ENCODE data around the gene BORCS8. TPM values are rescaled to one million over a fixed set of nuclear protein-coding genes. Genes with fewer than 3 reads are reported as not detected.
"Not testable (repeated sequence)": the region's sequence is repeated elsewhere in the genome, so short reads cannot be mapped to it uniquely, and the experiment has no call there.

Gene BORCS8
- total and polyA plus RNA-seq, 7 experiments from 2014 or later: 21.9 to 48.2 (median 28.1) TPM

DNA sequence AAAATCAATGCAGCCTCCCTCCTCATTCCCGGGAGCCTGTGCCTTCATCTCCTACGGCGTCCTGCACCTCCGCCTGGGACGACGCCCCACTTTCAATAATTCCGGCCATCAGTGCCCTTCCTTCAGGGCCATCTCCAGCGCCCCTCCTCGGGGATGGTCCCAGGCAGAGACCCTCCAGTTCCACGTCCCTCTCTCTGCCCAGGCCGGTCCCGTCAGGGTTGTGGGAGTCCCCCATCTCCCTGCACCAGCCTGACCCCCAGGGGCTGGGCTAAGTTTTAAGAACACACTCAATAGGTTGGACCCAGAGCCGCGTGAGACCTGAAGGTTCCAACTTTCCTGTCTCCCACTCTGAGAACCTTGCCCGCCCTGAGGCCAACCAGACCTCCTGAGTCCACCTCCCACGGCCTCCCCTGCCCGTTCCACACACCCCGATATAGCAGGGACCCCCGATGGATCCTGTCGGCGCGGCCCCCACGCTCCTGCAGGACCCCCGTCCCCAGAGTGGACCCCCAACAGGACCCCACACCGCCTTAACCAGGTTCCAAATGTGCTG, 54.3 kb downstream of the BORCS8 start:
- Histone ChIP-seq H3K36me3 (ENCODE audit: control insufficient read depth in 2 of 3, insufficient read depth in 3 of 3, low read length in 3 of 3) (no peaks in the 10 kb centered on the region), H3K4me3 (ENCODE audit: low read length) (peak overlapping the region; percentile 84), H3K9me3 (ENCODE audit: control insufficient read depth in 2 of 3, low read length in 3 of 3) (no peaks in the 10 kb centered on the region), H3K27me3 (ENCODE audit: control insufficient read depth in 2 of 2, insufficient read depth in 2 of 2, low read length in 2 of 2) (no peaks in the 10 kb centered on the region), H3K27ac (ENCODE audit: low read depth, low read length) (peak overlapping the region; percentile 90), H3K4me1 (ENCODE audit: control insufficient read depth in 2 of 2, insufficient read depth in 2 of 2, low read length in 2 of 2) (peaks cover 8 to 9% of the 10 kb centered on the region in 2 donors)
- Mint-ChIP-seq H3K9me3 (peaks cover 0 to 4% (median 0%) of the 10 kb centered on the region in 11 donors), H3K27me3 (no peaks in the 10 kb centered on the region), H3K36me3 (peaks cover 0 to 14% (median 0%) of the 10 kb centered on the region in 5 donors), H3K4me3 (peak overlapping the region; percentile 83 to 100 (median 98)), H3K4me1 (peaks cover 20 to 41% (median 29%) of the 10 kb centered on the region in 7 donors), H3K27ac (peak overlapping the region in 8 of 9 donors; percentile 84 to 97 (median 93))
- ChIA-PET CTCF (interaction anchor here (0.7 kb wide), 1 partner anchor 44 kb away, joined by 3 read pairs; no protein-coding TSS in a partner anchor), POLR2A (interaction anchor here (0.9 kb wide), 1 partner anchor 73 kb away, joined by 3 read pairs; no protein-coding TSS in a partner anchor)
- ATAC-seq (no peak), DNase-seq (no peak)
- intact Hi-C loops (cut with micrococcal nuclease): loop anchor here (1.0 to 5.0 kb wide), 11 partner anchors 35 to 640 kb away; partner anchors contain the start of genes BORCS8 (in 2 of the 2), ELL (in 2 of the 2), MAU2 (in 2 of the 2) and RFXANK (in 2 of the 2)

- H3K27me3 Mint-ChIP-seq; ATAC-seq; H3K27ac ChIP-seq (ENCODE audit: low read depth, low read length); H3K4me3 ChIP-seq (ENCODE audit: low read length); H3K27me3 ChIP-seq (ENCODE audit: control insufficient read depth in 2 of 2, insufficient read depth in 2 of 2, low read length in 2 of 2); H3K36me3 ChIP-seq (ENCODE audit: control insufficient read depth in 2 of 3, insufficient read depth in 3 of 3, low read length in 3 of 3); DNase-seq; H3K4me1 ChIP-seq (ENCODE audit: control insufficient read depth in 2 of 2, insufficient read depth in 2 of 2, low read length in 2 of 2); H3K27ac Mint-ChIP-seq; CTCF ChIA-PET; H3K9me3 ChIP-seq (ENCODE audit: control insufficient read depth in 2 of 3, low read length in 3 of 3): not testable (repeated sequence)
- H3K9me3 Mint-ChIP-seq: peaks cover 0 to 10% (median 3%) of the 10 kb centered on the region in 11 donors
- H3K4me1 Mint-ChIP-seq: peaks cover 20 to 41% (median 29%) of the 10 kb centered on the region in 7 donors
- H3K36me3 Mint-ChIP-seq: peaks cover 0 to 22% (median 9%) of the 10 kb centered on the region in 5 donors
- H3K4me3 Mint-ChIP-seq: peak overlapping the region in 1 of 10 donors; percentile 16
- intact Hi-C loops (cut with micrococcal nuclease): loop anchor here (5.0 kb wide), 3 partner anchors 37 to 642 kb away; partner anchors contain the start of genes ELL (in 2 of the 2) and MEF2B (in 1 of the 2)
- POLR2A ChIA-PET: interaction anchor here (0.6 to 0.7 kb wide), 2 partner anchors 80 to 226 kb away, joined by 3 read pairs; no protein-coding TSS in a partner anchor
Measured at GRCh38 chr19:19135713-19136112, 56.2 kb downstream of the BORCS8 start.

DNA sequence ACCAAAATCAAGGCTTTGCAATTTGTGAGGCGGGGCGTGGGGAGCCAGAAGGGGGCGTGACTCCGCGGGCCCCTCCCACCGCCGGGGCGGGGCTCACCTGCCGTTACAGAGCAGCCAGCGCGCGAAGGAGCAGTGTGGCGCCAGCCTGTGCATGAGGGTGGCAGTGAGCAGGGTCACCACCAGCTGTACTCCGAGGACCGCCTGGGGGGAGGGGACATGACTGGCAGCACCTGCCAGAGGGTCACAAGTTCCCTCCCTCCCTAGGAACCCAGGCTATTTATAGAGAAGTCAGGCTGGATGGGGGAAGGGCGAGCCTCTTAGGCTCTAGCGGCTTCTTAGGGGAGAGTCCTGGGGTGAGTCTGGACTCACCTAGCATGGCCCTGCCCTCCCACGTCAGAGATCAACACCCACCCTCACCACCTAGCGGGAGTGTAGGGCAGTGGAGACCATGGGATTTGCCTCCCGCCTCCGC, 57.2 kb downstream of the BORCS8 start:
- Histone ChIP-seq H3K4me3 (ENCODE audit: low read length) (no peak overlapping the region), H3K9me3 (ENCODE audit: control insufficient read depth in 2 of 3, low read length in 3 of 3) (peaks cover 0 to 9% (median 0%) of the 10 kb centered on the region in 3 experiments), H3K27me3 (ENCODE audit: control insufficient read depth in 2 of 2, insufficient read depth in 2 of 2, low read length in 2 of 2) (no peaks in the 10 kb centered on the region), H3K36me3 (ENCODE audit: control insufficient read depth in 2 of 3, insufficient read depth in 3 of 3, low read length in 3 of 3) (peaks cover 0 to 4% (median 0%) of the 10 kb centered on the region in 3 experiments), H3K4me1 (ENCODE audit: control insufficient read depth in 2 of 2, insufficient read depth in 2 of 2, low read length in 2 of 2) (peaks cover 8 to 9% of the 10 kb centered on the region in 2 donors), H3K27ac (ENCODE audit: low read depth, low read length) (no peak overlapping the region)
- POLR2A ChIA-PET: no interaction called here
- peak; percentile 24 to 57 (median 47) for DNase-seq
- intact Hi-C loops (cut with micrococcal nuclease): loop anchor here (5.0 kb wide), 3 partner anchors 38 to 643 kb away; partner anchors contain the start of genes ELL (in 2 of the 2) and MEF2B (in 1 of the 2)
- H3K27ac Mint-ChIP-seq: no peak overlapping the region
- ATAC-seq: peak; percentile 41
- CTCF ChIA-PET: no interaction called here
- H3K9me3 Mint-ChIP-seq: peaks cover 0 to 12% (median 3%) of the 10 kb centered on the region in 11 donors
- peaks cover 0 to 24% (median 9%) of the 10 kb centered on the region in 5 donors for H3K36me3 Mint-ChIP-seq
- H3K27me3 Mint-ChIP-seq: no peaks in the 10 kb centered on the region
- H3K4me3 Mint-ChIP-seq: peak overlapping the region in 3 of 10 donors; percentile 43 to 54 (median 46)
- peaks cover 20 to 41% (median 29%) of the 10 kb centered on the region in 7 donors for H3K4me1 Mint-ChIP-seq

- ATAC-seq (no peak), DNase-seq (no peak)
- no peak overlapping the region for H3K4me3 ChIP-seq (ENCODE audit: low read length)
- CTCF ChIA-PET: interaction anchor here (1.0 kb wide), 1 partner anchor 10 kb away, joined by 3 read pairs; no protein-coding TSS in a partner anchor
- H3K9me3 Mint-ChIP-seq: peaks cover 0 to 12% (median 3%) of the 10 kb centered on the region in 11 donors
- H3K27ac ChIP-seq (ENCODE audit: low read depth, low read length): no peak overlapping the region
- peaks cover 0 to 4% (median 0%) of the 10 kb centered on the region in 3 experiments for H3K36me3 ChIP-seq (ENCODE audit: control insufficient read depth in 2 of 3, insufficient read depth in 3 of 3, low read length in 3 of 3)
- peak overlapping the region in 1 of 10 donors; percentile 21 for H3K4me3 Mint-ChIP-seq
- peak overlapping the region in 1 of 9 donors; percentile 39 for H3K27ac Mint-ChIP-seq
- H3K36me3 Mint-ChIP-seq: peaks cover 0 to 28% (median 10%) of the 10 kb centered on the region in 5 donors
- no peaks in the 10 kb centered on the region for H3K27me3 ChIP-seq (ENCODE audit: control insufficient read depth in 2 of 2, insufficient read depth in 2 of 2, low read length in 2 of 2)
- intact Hi-C loops (cut with micrococcal nuclease): no loop called here
- peaks cover 17 to 33% (median 27%) of the 10 kb centered on the region in 7 donors for H3K4me1 Mint-ChIP-seq
- H3K27me3 Mint-ChIP-seq: no peaks in the 10 kb centered on the region
- peaks cover 0 to 9% (median 0%) of the 10 kb centered on the region in 3 experiments for H3K9me3 ChIP-seq (ENCODE audit: control insufficient read depth in 2 of 3, low read length in 3 of 3)
- H3K4me1 ChIP-seq (ENCODE audit: control insufficient read depth in 2 of 2, insufficient read depth in 2 of 2, low read length in 2 of 2): peaks cover 6 to 9% of the 10 kb centered on the region in 2 donors
- POLR2A ChIA-PET: no interaction called here
Measured at GRCh38 chr19:19133985-19134384, 58.0 kb downstream of the BORCS8 start.

GRCh38 chr19:19132912-19133311, 59.0 kb downstream of the BORCS8 start:
- Histone ChIP-seq H3K4me3 (ENCODE audit: low read length) (no peak overlapping the region), H3K36me3 (ENCODE audit: control insufficient read depth in 2 of 3, insufficient read depth in 3 of 3, low read length in 3 of 3) (peaks cover 0 to 4% (median 0%) of the 10 kb centered on the region in 3 experiments), H3K27me3 (ENCODE audit: control insufficient read depth in 2 of 2, insufficient read depth in 2 of 2, low read length in 2 of 2) (no peaks in the 10 kb centered on the region), H3K27ac (ENCODE audit: low read depth, low read length) (no peak overlapping the region), H3K4me1 (ENCODE audit: control insufficient read depth in 2 of 2, insufficient read depth in 2 of 2, low read length in 2 of 2) (peaks cover 0 to 6% of the 10 kb centered on the region in 2 donors), H3K9me3 (ENCODE audit: control insufficient read depth in 2 of 3, low read length in 3 of 3) (peaks cover 0 to 9% (median 0%) of the 10 kb centered on the region in 3 experiments)
- Mint-ChIP-seq H3K36me3 (peaks cover 0 to 30% (median 15%) of the 10 kb centered on the region in 5 donors), H3K27ac (no peak overlapping the region), H3K4me3 (peak overlapping the region in 1 of 10 donors; percentile 16), H3K9me3 (peaks cover 0 to 11% (median 3%) of the 10 kb centered on the region in 11 donors), H3K27me3 (no peaks in the 10 kb centered on the region), H3K4me1 (peaks cover 8 to 22% (median 18%) of the 10 kb centered on the region in 7 donors)
- ChIA-PET CTCF (interaction anchor here (0.6 kb wide), 1 partner anchor 266 kb away, joined by 3 read pairs; no protein-coding TSS in a partner anchor), POLR2A (no interaction called here)
- ATAC-seq (no peak), DNase-seq (no peak)
- intact Hi-C loops (cut with micrococcal nuclease): no loop called here

DNA sequence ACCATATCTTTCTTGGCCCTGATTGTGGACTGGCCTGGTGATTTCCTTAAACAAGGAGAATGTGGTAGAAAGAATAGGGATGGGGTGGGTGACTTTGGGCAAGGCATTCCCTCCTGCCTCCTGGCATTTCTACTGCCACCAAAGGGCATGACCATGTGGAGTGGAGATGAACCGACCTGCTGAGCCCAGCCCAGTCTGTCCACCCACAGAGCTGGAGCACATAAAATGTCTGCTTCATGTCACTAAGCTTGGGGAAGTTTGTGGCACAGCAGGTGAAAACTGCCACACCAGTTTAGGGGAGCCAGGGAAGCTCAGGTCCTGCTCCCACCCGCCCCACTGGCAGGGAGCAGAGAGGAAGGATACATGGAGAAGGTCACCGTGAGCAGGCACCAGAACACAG, 60.0 kb downstream of the BORCS8 start:
- ATAC-seq (no peak), DNase-seq (no peak)
- ChIA-PET POLR2A (no interaction called here), CTCF (no interaction called here)
- H3K36me3 Mint-ChIP-seq: peaks cover 0 to 31% (median 18%) of the 10 kb centered on the region in 5 donors
- H3K27ac Mint-ChIP-seq: no peak overlapping the region
- H3K27me3 Mint-ChIP-seq: no peaks in the 10 kb centered on the region
- no peak overlapping the region for H3K4me3 ChIP-seq (ENCODE audit: low read length)
- peaks cover 3 to 13% (median 8%) of the 10 kb centered on the region in 7 donors for H3K4me1 Mint-ChIP-seq
- intact Hi-C loops (cut with micrococcal nuclease): no loop called here
- H3K4me1 ChIP-seq (ENCODE audit: control insufficient read depth in 2 of 2, insufficient read depth in 2 of 2, low read length in 2 of 2): no peaks in the 10 kb centered on the region
- H3K36me3 ChIP-seq (ENCODE audit: control insufficient read depth in 2 of 3, insufficient read depth in 3 of 3, low read length in 3 of 3): peaks cover 0 to 4% (median 0%) of the 10 kb centered on the region in 3 experiments
- H3K9me3 Mint-ChIP-seq: peaks cover 0 to 12% (median 3%) of the 10 kb centered on the region in 11 donors
- no peak overlapping the region for H3K27ac ChIP-seq (ENCODE audit: low read depth, low read length)
- H3K9me3 ChIP-seq (ENCODE audit: control insufficient read depth in 2 of 3, low read length in 3 of 3): peaks cover 0 to 9% (median 0%) of the 10 kb centered on the region in 3 experiments
- H3K4me3 Mint-ChIP-seq: no peak overlapping the region
- no peaks in the 10 kb centered on the region for H3K27me3 ChIP-seq (ENCODE audit: control insufficient read depth in 2 of 2, insufficient read depth in 2 of 2, low read length in 2 of 2)
